Cardiac fibroblast (primary cell): ENCODE data around the gene CCDC40.
A peak's percentile ranks its signal among the peaks of the same experiment; 100 is the strongest.

Experiments used
- DNase-seq, 2 donors: peaks; one replicate each; pipeline versions ENCODE4 v3.0.0 to v3.0.0-alpha.2; 2010; ENCODE audit warnings: low read depth in 2 of 2
- H3K4me3 ChIP-seq, 2 donors: replicated peaks in 1 of 2; 1 replicate in 1 of 2; 2 replicates in 1 of 2; pipeline ENCODE4 v1.5.1; 2011; ENCODE audit warnings: low read depth in 2 of 2, low read length in 2 of 2, mild to moderate bottlenecking in 2 of 2, moderate library complexity in 1 of 2
- CTCF ChIP-seq: IDR thresholded peaks from one replicate; pipeline ENCODE4 v1.5.1; 2011; ENCODE audit warnings: low read depth, mild to moderate bottlenecking, low read length, inconsistent platforms

The CCDC40 gene

GRCh38 chr17:80035937-80036714 is at the start of gene CCDC40:
CCDC40 (plus strand) TSS chr17:80036642; CDS start chr17:80036663, 21 bp downstream.
- peak; percentile 69 to 80 for DNase-seq
- TF ChIP-seq CTCF: no peak
- H3K4me3 ChIP-seq: peak within 1 kb of the TSS; percentile 82 to 91

GRCh38 chr17:79987187-79987934 is 49.1 kb upstream of the CCDC40 start:
- no peak overlapping the region for H3K4me3 ChIP-seq
- TF ChIP-seq CTCF: no peak
- DNase-seq: no peak

DNA sequence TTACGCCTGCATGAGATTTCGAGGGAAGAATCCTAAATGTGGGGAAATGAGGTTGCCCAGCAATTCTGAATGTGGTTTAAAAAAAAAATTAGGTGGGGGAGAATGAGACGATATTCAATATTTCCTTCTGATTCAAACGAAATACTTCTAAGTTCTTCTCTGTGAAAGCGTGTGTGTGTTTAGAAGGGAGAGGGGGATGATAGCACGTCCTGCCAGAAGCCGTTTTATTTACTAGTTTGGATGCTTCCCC is 48.6 kb upstream of the CCDC40 start:
- no peak for DNase-seq
- TF ChIP-seq CTCF: no peak
- no peak overlapping the region for H3K4me3 ChIP-seq

GRCh38 chr17:79988185-79988971 is 48.1 kb upstream of the CCDC40 start:
- peak; percentile 79 to 82 for DNase-seq
- no peak overlapping the region for H3K4me3 ChIP-seq
- no peak for TF ChIP-seq CTCF

DNA sequence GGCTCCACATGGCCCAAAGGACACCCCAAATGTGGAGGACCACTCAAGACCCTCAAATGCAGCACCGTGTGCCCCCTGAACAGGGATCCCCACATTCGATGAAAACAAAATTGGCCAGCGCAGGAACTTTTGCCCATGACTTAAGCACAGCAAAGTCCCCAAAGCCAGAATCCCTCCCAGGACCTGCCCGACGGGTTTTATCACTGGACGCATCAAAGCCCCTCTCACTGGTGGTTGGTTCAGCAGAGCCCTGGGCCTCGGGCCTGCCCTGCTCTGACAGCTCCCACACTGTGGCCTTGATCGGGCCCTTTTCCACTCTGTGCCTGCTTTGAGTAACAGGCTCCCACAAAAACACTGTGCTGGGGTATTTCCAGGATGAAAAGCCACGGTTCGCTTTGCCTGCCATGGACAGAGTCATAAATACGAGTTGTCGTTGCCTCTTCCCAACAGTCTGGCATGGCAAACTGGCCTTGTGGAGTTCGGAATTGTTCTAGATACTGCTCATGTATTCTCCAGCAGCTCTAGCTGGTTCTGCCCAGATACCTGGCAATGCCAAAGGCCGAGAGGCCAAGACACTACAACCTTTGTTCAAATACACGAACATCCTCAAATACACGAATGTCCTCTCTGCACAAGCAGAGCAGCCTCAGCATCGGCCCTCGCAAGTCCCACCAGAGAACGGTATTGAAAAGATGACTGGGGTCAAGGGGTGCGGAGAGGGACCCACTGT is 47.2 kb upstream of the CCDC40 start:
- H3K4me3 ChIP-seq: no peak overlapping the region
- DNase-seq: no peak
- no peak for TF ChIP-seq CTCF

GRCh38 chr17:79990051-79990592 is 46.3 kb upstream of the CCDC40 start:
- TF ChIP-seq CTCF: no peak
- no peak for DNase-seq
- no peak overlapping the region for H3K4me3 ChIP-seq
